HCT116 (cell line): Measurements from ENCODE around the gene NRCAM. TPM values are rescaled to one million over a fixed set of nuclear protein-coding genes. Genes with fewer than 3 reads are reported as not detected.

Experiments used
- ATAC-seq: fragments of 200-7000 bp; cut with Tn5 transposase; 2 replicates; pipeline ENCODE4 v1.9.1; 2020; ENCODE audit warnings: mild to moderate bottlenecking, moderate library complexity
- BruUV-seq: library from RNA; stranded (reverse); fragments of 400-500 nt; replicated peaks from 2 replicates; lab custom pipeline; 2021; lab: Mats Ljungman, UMichigan
- CTCF ChIA-PET: fragments of 300-600 bp; sonication (Branson Sonifier 250); formaldehyde crosslinking; loops from one replicate; lab custom pipeline; 2021; ENCODE audit warnings: antibody characterized with exemption; lab: Charles Lee
- POLR2A ChIA-PET: fragments of 300-600, 350-600 bp; sonication (Branson Sonifier 250); formaldehyde crosslinking; loops from one replicate; lab custom pipeline; 2021; ENCODE audit warnings: antibody characterized with exemption; lab: Charles Lee
- RAD21 ChIA-PET, 2 experiments: fragments of 300-600 bp; sonication (Branson Sonifier 250); formaldehyde crosslinking; loops; one replicate each; lab custom pipeline; 2023; ENCODE audit warnings: low total read pairs in 2 of 2; ENCODE audit not compliant: uncharacterized antibody in 2 of 2, unreplicated experiment in 2 of 2, low non-redundant PET in 1 of 2; lab: Charles Lee
- DNase-seq: peaks from one replicate; pipeline ENCODE4 v3.0.0-alpha.2; 2010; ENCODE audit warnings: low read depth, low spot score
- H2AFZ ChIP-seq: fragments of 200-600 bp; shearing (Covaris generic), sonication (generic); 2 replicates; pipeline ENCODE4 v1.6.1; 2017; ENCODE audit warnings: low read depth, mixed run types, mixed read lengths, antibody characterized with exemption, low read length; ENCODE audit not compliant: poor library complexity, severe bottlenecking
- H3K27ac ChIP-seq: 2 replicates; pipeline ENCODE4 v1.5.1; 2012; ENCODE audit warnings: low read depth, low read length
- H3K27me3 ChIP-seq: fragments of 200-600 bp; sonication (generic); 2 replicates; pipeline ENCODE4 v1.6.1; 2016; ENCODE audit warnings: mixed run types, low read length, mixed read lengths; ENCODE audit not compliant: insufficient read depth
- H3K36me3 ChIP-seq, 2 experiments: fragments of 200-500 bp in 1 of 2; fragments of 200-600 bp in 1 of 2; sonication (Bioruptor generic) in 1 of 2; sonication (generic) in 1 of 2; 2 replicates each; pipeline versions ENCODE4 v1.5.1 to v1.6.1; 2014 to 2016; ENCODE audit warnings: low read length in 2 of 2, inconsistent platforms in 1 of 2, mixed read lengths in 1 of 2, mixed run types in 1 of 2; ENCODE audit not compliant: insufficient read depth in 2 of 2, control insufficient read depth in 1 of 2
- H3K4me1 ChIP-seq, 2 experiments: fragments of 200-600 bp in 1 of 2; sonication (generic) in 1 of 2; 2 replicates each; pipeline versions ENCODE4 v1.5.1 to v1.6.1; 2012 to 2017; ENCODE audit warnings: low read length in 2 of 2, inconsistent platforms in 1 of 2, mild to moderate bottlenecking in 1 of 2, mixed read lengths in 1 of 2, mixed run types in 1 of 2, moderate library complexity in 1 of 2; ENCODE audit not compliant: insufficient read depth in 2 of 2, control insufficient read depth in 1 of 2
- H3K4me2 ChIP-seq: fragments of 200-600 bp; sonication (generic); 2 replicates; pipeline ENCODE4 v1.6.1; 2017; ENCODE audit warnings: mixed run types, low read length, mixed read lengths
- H3K4me3 ChIP-seq, 2 experiments: fragments of 200-600 bp in 1 of 2; sonication (generic) in 1 of 2; replicated peaks in 1 of 2; 2 replicates each; pipeline ENCODE4 v1.5.1; 2011 to 2016; ENCODE audit warnings: low read length in 2 of 2, control low read depth in 1 of 2, low read depth in 1 of 2, mild to moderate bottlenecking in 1 of 2, mixed read lengths in 1 of 2, mixed run types in 1 of 2
- H3K79me2 ChIP-seq: fragments of 200-600 bp; sonication (generic); 2 replicates; pipeline ENCODE4 v1.6.1; 2017; ENCODE audit warnings: mild to moderate bottlenecking, mixed run types, low read length, moderate library complexity, mixed read lengths; ENCODE audit not compliant: insufficient read depth
- H3K9ac ChIP-seq: fragments of 200-600 bp; sonication (generic); 2 replicates; pipeline ENCODE4 v1.6.1; 2016; ENCODE audit warnings: low read length, mixed read lengths
- H3K9me2 ChIP-seq: fragments of 200-600 bp; sonication (generic), shearing (Covaris generic); 2 replicates; pipeline ENCODE4 v1.6.1; 2017; ENCODE audit warnings: mixed run types, mild to moderate bottlenecking, moderate library complexity; ENCODE audit not compliant: insufficient read depth
- H3K9me3 ChIP-seq, 2 experiments: fragments of 200-500 bp in 1 of 2; fragments of 200-600 bp in 1 of 2; sonication (Bioruptor generic) in 1 of 2; sonication (generic) in 1 of 2; 2 replicates each; pipeline ENCODE4 v1.6.1; 2014 to 2017; ENCODE audit warnings: low read length in 2 of 2, mixed read lengths in 2 of 2, inconsistent platforms in 1 of 2, low read depth in 1 of 2, mild to moderate bottlenecking in 1 of 2, mixed run types in 1 of 2, moderate library complexity in 1 of 2; ENCODE audit not compliant: control insufficient read depth in 1 of 2, insufficient read depth in 1 of 2
- H4K20me1 ChIP-seq: fragments of 200-600 bp; sonication (generic), shearing (Covaris generic); 2 replicates; pipeline ENCODE4 v1.6.1; 2017; ENCODE audit warnings: mixed run types, mild to moderate bottlenecking, moderate library complexity; ENCODE audit not compliant: insufficient read depth
- ATF3 ChIP-seq: IDR thresholded peaks from 2 replicates; pipeline ENCODE4 v1.6.1; 2012
- CBX3 ChIP-seq: IDR thresholded peaks from 2 replicates; pipeline ENCODE4 v1.6.1; 2012; ENCODE audit warnings: low read depth
- CEBPB ChIP-seq: IDR thresholded peaks from 2 replicates; pipeline ENCODE4 v1.6.1; 2012; ENCODE audit warnings: low read depth
- ELF1 ChIP-seq: IDR thresholded peaks from 2 replicates; pipeline ENCODE4 v1.6.1; 2012; ENCODE audit warnings: low read depth, borderline replicate concordance
- EZH2 ChIP-seq: fragments of 200-600 bp; sonication (generic); IDR thresholded peaks from 2 replicates; pipeline ENCODE4 v1.6.1; 2017; ENCODE audit warnings: antibody characterized with exemption, mixed run types
- JUND ChIP-seq: IDR thresholded peaks from 2 replicates; pipeline ENCODE4 v1.6.1; 2012
- POLR2AphosphoS5 ChIP-seq: IDR thresholded peaks from 2 replicates; pipeline ENCODE4 v1.6.1; 2011; ENCODE audit warnings: mild to moderate bottlenecking, low read depth, low read length, moderate library complexity
- RAD21 ChIP-seq: IDR thresholded peaks from 2 replicates; pipeline ENCODE4 v1.6.1; 2012; ENCODE audit warnings: low read depth, mild to moderate bottlenecking
- SRF ChIP-seq: IDR thresholded peaks from 2 replicates; pipeline ENCODE4 v1.6.1; 2012; ENCODE audit warnings: low read depth
- ZBTB33 ChIP-seq: IDR thresholded peaks from 2 replicates; pipeline ENCODE4 v1.6.1; 2011; ENCODE audit warnings: mild to moderate bottlenecking, low read length, moderate library complexity; ENCODE audit not compliant: insufficient replicate concordance; ENCODE audit errors: extremely low read depth
- ZNF274 ChIP-seq: fragments of 200-500 bp; sonication (Bioruptor generic); IDR thresholded peaks from 2 replicates; pipeline ENCODE4 v1.6.1; 2014; ENCODE audit warnings: mild to moderate bottlenecking, low read depth, low read length, inconsistent platforms
- intact Hi-C: fragments of 100-400 bp; cut with micrococcal nuclease; formaldehyde crosslinking; loops from 2 replicates; pipeline ENCODE4 v1.10.0; 2022
- total RNA-seq: library from RNA; stranded (reverse); gene quantifications from one replicate; pipeline ENCODE4 v1.2.1, GENCODE V29; 2021; ENCODE audit not compliant: unreplicated experiment

The NRCAM gene
- total RNA-seq, 1 experiment from 2014 or later, result 0.15 TPM

- no peak for ATAC-seq
- no peak for DNase-seq
- Histone ChIP-seq H2AFZ (no peak overlapping the region), H3K9ac (no peak overlapping the region), H4K20me1 (no peaks in the 10 kb centered on the region), H3K4me2 (no peak overlapping the region), H3K9me3 (no peaks in the 10 kb centered on the region), H3K9me2 (no peaks in the 10 kb centered on the region), H3K36me3 (no peaks in the 10 kb centered on the region), H3K27ac (no peak overlapping the region), H3K27me3 (no peaks in the 10 kb centered on the region; the same call in 1 of the 2 replicates), H3K79me2 (no peaks in the 10 kb centered on the region), H3K4me3 (no peak overlapping the region), H3K4me1 (no peaks in the 10 kb centered on the region)
- BruUV-seq, result no TSS peak
- ChIA-PET CTCF (no interaction called here), RAD21 (no interaction called here), POLR2A (no interaction called here)
- TF ChIP-seq ELF1, result no peak
- TF ChIP-seq ZNF274, result no peak
- no peak for TF ChIP-seq POLR2AphosphoS5
- no peak for TF ChIP-seq ZBTB33
- no peak for TF ChIP-seq ATF3
- TF ChIP-seq CEBPB, result no peak
- TF ChIP-seq SRF, result no peak
- no peak for TF ChIP-seq JUND
- TF ChIP-seq EZH2, result no peak
- TF ChIP-seq CBX3, result no peak
- no peak for TF ChIP-seq RAD21
- intact Hi-C loops, result no loop called here
Measured at GRCh38 chr7:108382932-108383331, 73.3 kb downstream of the NRCAM start.
